Kidney (tissue), 14 donors: Measurements from ENCODE around the gene MINDY4. TPM values are rescaled to one million over a fixed set of nuclear protein-coding genes. Genes with fewer than 3 reads are reported as not detected.

Experiments used
- DNase-seq, 5 donors: peaks; one replicate each; pipeline ENCODE4 v3.0.0-alpha.2; 2013 to 2020
- FAIRE-seq: peaks from 2 replicates; lab custom pipeline; 2012; peaks lifted over from hg19 to GRCh38; lab: Jason Lieb, UNC
- H3K27ac ChIP-seq, 2 donors: one replicate each; pipeline ENCODE4 v1.7.0; 2013; ENCODE audit warnings: low read depth in 2 of 2, low read length in 2 of 2, inconsistent platforms in 1 of 2
- H3K27me3 ChIP-seq: one replicate; pipeline ENCODE4 v1.7.1; 2013; ENCODE audit warnings: low read length, inconsistent platforms; ENCODE audit not compliant: control insufficient read depth, insufficient read depth
- H3K36me3 ChIP-seq, 3 donors: one replicate each; pipeline versions ENCODE4 v1.7.0 to v1.7.1; 2013; ENCODE audit warnings: low read length in 3 of 3, control low read depth in 1 of 3, inconsistent platforms in 1 of 3; ENCODE audit not compliant: insufficient read depth in 3 of 3, control insufficient read depth in 2 of 3
- H3K4me1 ChIP-seq, 3 donors: one replicate each; pipeline versions ENCODE4 v1.7.0 to v1.7.1; 2013; ENCODE audit warnings: low read length in 3 of 3, inconsistent platforms in 1 of 3, low read depth in 1 of 3; ENCODE audit not compliant: control insufficient read depth in 2 of 3, insufficient read depth in 2 of 3
- H3K4me3 ChIP-seq, 3 donors: one replicate each; pipeline versions ENCODE4 v1.7.0 to v1.8.1; 2013; ENCODE audit warnings: low read length in 3 of 3, control low read depth in 1 of 3, inconsistent platforms in 1 of 3
- H3K9ac ChIP-seq, 3 donors: one replicate each; pipeline versions ENCODE4 v1.7.0 to v1.7.1; 2013; ENCODE audit warnings: low read length in 3 of 3, control low read depth in 1 of 3, inconsistent platforms in 1 of 3
- H3K9me3 ChIP-seq, 3 donors: one replicate each; pipeline versions ENCODE4 v1.7.0 to v1.7.1; 2013; ENCODE audit warnings: low read length in 3 of 3, control low read depth in 1 of 3, inconsistent platforms in 1 of 3; ENCODE audit not compliant: control insufficient read depth in 2 of 3, insufficient read depth in 1 of 3
- intact Hi-C: fragments of 100-400 bp; cut with DNase I; formaldehyde crosslinking; loops from one replicate; pipeline ENCODE4 v1.11.1; 2022
- polyA plus RNA-seq: library from polyadenylated mRNA; stranded (reverse); fragments of 350-450 nt; fragmentation: Illumina TruSeq; extraction: RNeasy Lipid Tissue Mini Kit (QIAGEN cat#74804); gene quantifications from one replicate; pipeline ENCODE4 v1.2.3, GENCODE V29; 2014; ENCODE audit warnings: low read depth, low replicate concordance; ENCODE audit not compliant: insufficient read depth
- total RNA-seq: library from RNA; stranded (reverse); fragmentation: NEBNext Ultra II Directional; extraction: Animal tissue kit (Norgen Biotek cat#: 25700); gene quantifications from one replicate; pipeline ENCODE4 v1.2.1, GENCODE V29; 2021
- TF ChIP-seq, protein P1 (sequence below): IDR thresholded peaks from 3 replicates; pipeline ENCODE4 v1.5.1; 2012; ENCODE audit warnings: mild to moderate bottlenecking, moderate library complexity, borderline replicate concordance; ENCODE audit not compliant: insufficient read depth; ENCODE audit errors: extremely low read depth
- donor health status: control.
- donor health status: control.
- donor health status: control.
- donor health status: control.
- donor health status: control.
- donor health status: DM: yes; HTN: yes; CAD: no.
- donor health status: Normal renal cell carcinoma (clear cell type).

Gene MINDY4
- total and polyA plus RNA-seq, 2 donors from 2014 or later, result 5.3 to 15.3 TPM

DNA sequence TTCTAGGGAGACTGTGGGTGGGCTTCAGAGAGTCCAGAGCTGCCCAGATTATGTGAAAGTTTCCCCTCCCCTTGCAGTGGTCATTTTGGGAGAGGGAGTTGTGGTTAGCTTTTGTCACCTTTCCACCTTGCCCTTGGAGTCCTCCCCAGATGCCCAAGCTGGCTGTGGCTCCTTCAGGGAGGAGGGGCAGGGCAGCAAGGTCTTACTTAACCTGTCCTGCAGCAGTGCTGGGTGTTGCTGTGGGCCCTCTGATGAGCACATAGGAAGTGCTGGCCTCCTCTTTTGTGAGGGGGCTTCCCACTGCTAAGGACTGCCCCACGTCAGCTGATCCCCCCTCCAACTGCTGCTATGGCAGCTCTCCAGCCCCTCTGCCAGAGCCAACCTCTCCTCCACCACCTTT is 122.8 kb downstream of the MINDY4 start:
- no peak for FAIRE-seq
- H3K4me1 ChIP-seq, result peaks cover 6 to 54% (median 47%) of the 10 kb centered on the region in 3 donors

DNA sequence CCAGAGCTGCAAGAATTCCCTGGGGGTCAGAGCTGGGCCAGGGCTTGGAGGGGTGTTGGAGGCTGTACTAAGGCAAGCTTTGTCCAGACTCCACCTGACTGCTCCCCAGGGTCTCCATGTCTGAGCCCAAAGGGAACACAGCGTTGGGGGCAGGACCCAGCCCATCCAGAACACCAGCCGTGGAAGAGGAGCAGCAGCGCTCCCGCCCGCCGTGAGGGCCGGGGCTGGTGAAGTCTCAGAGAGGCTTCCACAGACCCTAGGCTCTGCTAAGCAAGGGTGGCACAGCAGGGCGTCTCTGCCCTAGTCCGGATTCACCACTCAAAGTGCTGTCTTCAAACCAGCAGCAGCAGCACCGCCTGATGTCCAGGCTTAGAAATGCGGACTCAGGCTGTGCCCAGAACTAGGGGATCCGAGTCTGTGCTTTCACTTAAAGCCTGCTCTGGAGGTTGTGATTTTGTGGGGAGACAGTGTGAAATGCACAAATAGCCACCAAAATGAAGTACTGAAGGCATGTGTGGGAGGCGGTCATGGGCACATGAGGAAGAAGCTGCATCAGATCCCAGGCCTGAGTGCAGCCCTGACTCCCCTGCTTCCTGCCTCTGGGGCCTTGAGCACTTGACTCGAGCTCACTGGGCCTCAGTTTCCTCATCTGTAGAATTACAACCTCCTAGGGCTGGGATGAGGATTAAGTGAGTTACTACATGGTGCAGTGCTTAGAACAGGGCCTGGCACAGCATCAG is 123.8 kb downstream of the MINDY4 start:
- H3K4me3 ChIP-seq, result no peak overlapping the region
- no peaks in the 10 kb centered on the region for H3K27me3 ChIP-seq
- H3K36me3 ChIP-seq, result peaks cover 0 to 3% (median under 1%) of the 10 kb centered on the region in 3 donors
- no peak for FAIRE-seq
- H3K4me1 ChIP-seq, result peaks cover 6 to 54% (median 51%) of the 10 kb centered on the region in 3 donors
- intact Hi-C loops, result no loop called here
- peak overlapping the region in 1 of 2 donors; percentile 36 for H3K27ac ChIP-seq
- no peak overlapping the region for H3K9ac ChIP-seq
- DNase-seq, result no peak
- TF ChIP-seq, protein P1, sequence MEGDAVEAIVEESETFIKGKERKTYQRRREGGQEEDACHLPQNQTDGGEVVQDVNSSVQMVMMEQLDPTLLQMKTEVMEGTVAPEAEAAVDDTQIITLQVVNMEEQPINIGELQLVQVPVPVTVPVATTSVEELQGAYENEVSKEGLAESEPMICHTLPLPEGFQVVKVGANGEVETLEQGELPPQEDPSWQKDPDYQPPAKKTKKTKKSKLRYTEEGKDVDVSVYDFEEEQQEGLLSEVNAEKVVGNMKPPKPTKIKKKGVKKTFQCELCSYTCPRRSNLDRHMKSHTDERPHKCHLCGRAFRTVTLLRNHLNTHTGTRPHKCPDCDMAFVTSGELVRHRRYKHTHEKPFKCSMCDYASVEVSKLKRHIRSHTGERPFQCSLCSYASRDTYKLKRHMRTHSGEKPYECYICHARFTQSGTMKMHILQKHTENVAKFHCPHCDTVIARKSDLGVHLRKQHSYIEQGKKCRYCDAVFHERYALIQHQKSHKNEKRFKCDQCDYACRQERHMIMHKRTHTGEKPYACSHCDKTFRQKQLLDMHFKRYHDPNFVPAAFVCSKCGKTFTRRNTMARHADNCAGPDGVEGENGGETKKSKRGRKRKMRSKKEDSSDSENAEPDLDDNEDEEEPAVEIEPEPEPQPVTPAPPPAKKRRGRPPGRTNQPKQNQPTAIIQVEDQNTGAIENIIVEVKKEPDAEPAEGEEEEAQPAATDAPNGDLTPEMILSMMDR, result no peak
- no peaks in the 10 kb centered on the region for H3K9me3 ChIP-seq

More for the DNA sequence above, 122.8 kb downstream of the MINDY4 start:
- Histone ChIP-seq H3K36me3 (peaks cover 0 to 3% (median 3%) of the 10 kb centered on the region in 3 donors), H3K9me3 (no peaks in the 10 kb centered on the region), H3K9ac (no peak overlapping the region), H3K27me3 (no peaks in the 10 kb centered on the region), H3K27ac (peak overlapping the region; percentile 43 to 57), H3K4me3 (no peak overlapping the region)
- intact Hi-C loops, result no loop called here
- TF ChIP-seq, protein P1, result no peak
- no peak for DNase-seq

DNA sequence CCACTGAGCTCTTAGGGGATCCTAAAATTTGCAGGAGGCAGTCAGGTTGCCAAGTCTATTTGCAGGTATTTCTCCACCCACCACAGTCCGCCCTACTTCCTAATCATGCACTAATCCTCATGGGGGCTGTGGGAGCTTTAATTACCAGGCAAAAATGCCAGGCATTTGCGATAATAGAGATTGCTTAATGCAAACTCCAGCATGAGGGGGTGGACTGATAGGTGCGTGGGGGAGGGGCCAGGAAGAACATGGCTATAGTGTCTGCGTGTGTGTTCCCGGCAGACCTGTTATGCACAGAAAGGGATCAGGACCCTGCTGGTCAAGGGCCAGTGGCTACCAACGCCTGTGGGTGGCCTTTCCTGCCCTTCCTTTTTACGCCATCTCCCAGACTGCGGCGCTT is 124.8 kb downstream of the MINDY4 start:
- Histone ChIP-seq H3K36me3 (peaks cover 0 to 3% (median 0%) of the 10 kb centered on the region in 3 donors), H3K27ac (no peak overlapping the region), H3K9me3 (no peaks in the 10 kb centered on the region), H3K9ac (no peak overlapping the region), H3K27me3 (no peaks in the 10 kb centered on the region), H3K4me1 (peaks cover 6 to 54% (median 51%) of the 10 kb centered on the region in 3 donors), H3K4me3 (no peak overlapping the region)
- DNase-seq, result peak in 2 of 5 donors; percentile 40 to 60
- FAIRE-seq, result no peak
- intact Hi-C loops, result no loop called here
- TF ChIP-seq, protein P1, result no peak
